ENCODE results near the gene SMAD4. TPM values are rescaled to one million over a fixed set of nuclear protein-coding genes. Genes with fewer than 3 reads are reported as not detected.

The SMAD4 gene
- total RNA-seq, 2 experiments from 2014 or later, result 80.3 to 83.8 TPM

DNA sequence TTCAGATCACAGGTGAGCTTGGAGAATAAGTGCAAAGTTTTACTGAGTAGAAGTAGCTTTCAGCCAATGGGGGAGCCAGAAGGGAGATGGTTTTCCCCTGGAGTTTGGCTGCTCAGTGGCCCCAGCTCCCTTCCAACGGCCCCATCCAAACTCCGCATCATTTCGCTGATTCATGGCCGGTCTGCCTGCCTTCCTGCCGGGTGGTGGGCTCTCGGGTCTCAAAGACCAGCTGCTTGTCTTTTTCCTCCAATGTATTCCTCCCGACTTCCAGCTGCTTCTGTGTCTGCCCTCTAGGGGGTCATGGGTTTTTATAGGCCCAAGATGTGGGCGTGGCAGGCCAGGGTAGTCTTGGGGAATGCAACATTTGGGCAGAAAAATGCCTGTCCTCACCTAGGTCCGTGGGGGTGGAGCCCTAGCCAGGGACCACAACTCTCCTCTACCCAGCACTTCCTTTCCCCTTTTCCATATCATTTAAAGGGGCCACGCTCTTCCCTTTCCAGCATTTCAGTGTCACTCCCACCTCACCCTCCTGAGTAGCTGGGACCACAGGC is 94.0 kb downstream of the SMAD4 start:
- no peak overlapping the region for H3K4me3 Mint-ChIP-seq
- H3K27ac Mint-ChIP-seq, result no peak overlapping the region
- peaks cover 3% of the 10 kb centered on the region for H3K9me3 Mint-ChIP-seq
- DNase-seq, result no peak
- POLR2A ChIA-PET, result no interaction called here
- no peaks in the 10 kb centered on the region for H3K4me1 Mint-ChIP-seq
- CTCF ChIA-PET, result no interaction called here
- H3K36me3 Mint-ChIP-seq (ENCODE audit: low read depth), result no peaks in the 10 kb centered on the region
- no peaks in the 10 kb centered on the region for H3K27me3 Mint-ChIP-seq

DNA sequence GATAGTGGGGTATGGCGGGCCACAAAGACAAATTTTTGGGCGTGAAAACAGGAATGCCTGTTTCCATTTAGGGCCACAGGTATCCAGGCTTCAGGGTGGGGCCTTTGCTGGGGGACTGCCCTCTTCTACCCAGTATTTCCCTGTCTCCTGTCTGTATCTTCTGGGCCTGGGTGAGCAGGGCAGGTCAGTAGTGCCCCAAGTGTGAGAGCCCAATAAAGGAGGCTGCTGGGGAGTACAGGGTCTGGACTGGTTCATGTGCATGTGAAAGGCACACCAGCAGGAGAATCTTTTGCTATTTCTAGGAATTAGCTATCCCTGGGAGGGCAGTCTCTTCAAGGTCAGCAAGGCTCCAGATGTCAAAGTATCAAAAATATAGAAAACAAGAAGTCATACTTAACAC is 96.0 kb downstream of the SMAD4 start:
- ChIA-PET POLR2A (no interaction called here), CTCF (no interaction called here)
- no peak for DNase-seq
- Mint-ChIP-seq H3K9me3 (no peaks in the 10 kb centered on the region), H3K27ac (no peak overlapping the region), H3K27me3 (no peaks in the 10 kb centered on the region), H3K4me3 (no peak overlapping the region), H3K36me3 (ENCODE audit: low read depth) (no peaks in the 10 kb centered on the region), H3K4me1 (no peaks in the 10 kb centered on the region)

DNA sequence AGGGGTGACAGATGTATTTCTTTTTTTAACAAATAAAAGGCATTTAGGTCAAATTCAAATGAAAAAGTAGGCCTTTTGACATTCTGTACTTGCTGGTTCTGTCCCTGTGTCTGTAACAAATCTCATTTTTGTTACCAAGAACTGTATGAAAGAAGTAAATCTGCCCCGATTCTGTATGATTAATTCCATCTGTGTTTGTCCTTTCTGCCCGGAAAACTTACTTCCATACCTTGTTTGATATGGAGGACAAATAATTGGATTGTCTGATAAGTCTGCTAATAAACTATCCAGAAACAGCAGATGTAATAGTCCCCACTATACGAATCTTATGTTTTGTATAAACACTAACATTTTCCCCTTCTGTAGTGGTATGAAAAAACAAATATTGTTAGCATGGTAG is 97.7 kb downstream of the SMAD4 start:
- Mint-ChIP-seq H3K4me3 (no peak overlapping the region), H3K27me3 (no peaks in the 10 kb centered on the region), H3K36me3 (ENCODE audit: low read depth) (no peaks in the 10 kb centered on the region), H3K27ac (no peak overlapping the region), H3K9me3 (no peaks in the 10 kb centered on the region), H3K4me1 (no peaks in the 10 kb centered on the region)
- DNase-seq, result no peak
- ChIA-PET POLR2A (no interaction called here), CTCF (no interaction called here)

DNA sequence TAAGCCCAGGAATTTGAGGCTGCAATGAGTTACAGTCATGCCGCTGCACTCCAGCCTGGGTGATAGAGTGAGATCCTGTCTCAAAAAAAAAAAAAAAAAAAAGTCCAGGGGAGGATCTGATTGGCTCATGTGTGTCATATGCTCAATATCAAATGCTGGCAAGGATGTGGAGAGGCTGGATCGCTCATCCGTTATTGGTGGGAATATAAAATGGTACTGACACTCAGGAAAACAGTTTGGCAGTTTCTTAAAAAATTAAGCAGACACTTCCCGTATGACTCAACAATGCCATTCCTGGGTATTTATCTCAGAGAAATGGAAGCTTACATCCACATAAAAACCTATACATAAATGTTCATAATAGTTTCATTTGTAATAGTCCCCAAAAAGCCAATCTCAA is 98.5 kb downstream of the SMAD4 start:
- H3K9me3 Mint-ChIP-seq, result no peaks in the 10 kb centered on the region
- H3K4me1 Mint-ChIP-seq, result no peaks in the 10 kb centered on the region
- DNase-seq, result no peak
- no peak overlapping the region for H3K27ac Mint-ChIP-seq
- ChIA-PET POLR2A (no interaction called here), CTCF (interaction anchor here (1.0 kb wide), 1 partner anchor 18 kb away, joined by 5 read pairs; no protein-coding TSS in a partner anchor)
- no peaks in the 10 kb centered on the region for H3K27me3 Mint-ChIP-seq
- H3K4me3 Mint-ChIP-seq, result no peak overlapping the region
- no peaks in the 10 kb centered on the region for H3K36me3 Mint-ChIP-seq (ENCODE audit: low read depth)

DNA sequence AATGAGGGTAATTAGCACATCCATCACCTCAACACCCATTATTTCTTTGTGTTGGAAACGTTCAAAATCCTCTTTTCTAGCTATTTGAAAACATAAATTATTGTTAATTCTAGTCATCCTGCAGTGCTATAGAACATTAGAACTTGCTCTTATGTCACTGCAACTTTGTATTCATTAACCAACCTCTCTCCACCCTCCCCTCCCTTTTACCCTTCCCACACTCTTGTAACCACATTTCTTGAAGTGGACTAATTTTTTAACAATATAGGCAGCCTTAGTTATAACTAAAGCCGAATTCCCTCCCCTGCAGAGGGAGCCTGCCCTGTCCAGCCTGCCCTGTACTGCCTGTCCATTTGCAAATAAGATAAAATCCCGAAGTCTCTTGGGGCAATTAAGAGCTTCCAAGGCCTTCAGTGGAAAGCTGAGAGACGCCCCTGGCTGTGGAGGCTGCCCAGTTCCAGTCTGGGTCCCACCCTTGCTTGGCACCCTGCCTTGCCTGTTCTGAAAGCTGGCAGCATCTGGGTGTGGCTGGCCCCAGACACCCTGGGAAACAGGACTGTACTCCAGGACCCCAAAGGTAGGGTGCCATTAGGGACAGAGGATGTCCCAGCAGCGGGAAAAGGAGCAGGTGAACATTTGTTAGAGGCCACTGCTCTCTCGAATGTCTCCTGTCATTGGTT is 102.4 kb downstream of the SMAD4 start:
- Mint-ChIP-seq H3K9me3 (no peaks in the 10 kb centered on the region), H3K36me3 (ENCODE audit: low read depth) (no peaks in the 10 kb centered on the region), H3K27me3 (no peaks in the 10 kb centered on the region), H3K4me3 (no peak overlapping the region), H3K27ac (no peak overlapping the region), H3K4me1 (no peaks in the 10 kb centered on the region)
- CTCF ChIA-PET, result no interaction called here
- POLR2A ChIA-PET, result no interaction called here
- no peak for DNase-seq

DNA sequence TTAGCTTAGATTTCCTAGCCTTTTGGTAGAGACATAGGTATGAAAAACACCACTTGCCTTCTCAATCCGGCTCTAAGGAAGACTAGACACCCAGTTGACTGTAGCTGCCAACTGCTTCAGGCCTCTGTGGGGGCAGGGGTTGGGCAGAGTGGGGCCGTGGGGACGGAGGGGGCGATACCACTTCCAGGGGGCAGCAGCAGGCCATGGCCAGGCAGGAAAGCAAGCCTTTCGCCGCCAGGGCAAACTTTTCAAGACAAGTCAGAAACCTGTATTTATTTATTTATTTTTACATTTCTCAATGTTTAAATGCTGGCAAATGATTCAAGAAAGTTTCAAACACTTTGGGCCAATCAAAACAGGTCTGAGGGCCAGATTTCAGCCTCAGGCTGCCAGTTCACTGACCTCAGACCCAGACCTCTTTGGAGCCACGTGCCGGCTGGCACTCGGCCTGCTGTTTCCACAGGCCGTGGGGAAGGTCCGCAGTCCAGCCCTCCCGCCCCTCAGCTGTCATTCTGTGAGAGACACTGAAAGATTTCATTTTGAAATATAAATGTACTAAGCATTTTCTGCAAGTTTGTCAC is 103.7 kb downstream of the SMAD4 start:
- ChIA-PET CTCF (no interaction called here), POLR2A (no interaction called here)
- Mint-ChIP-seq H3K27ac (no peak overlapping the region), H3K4me1 (no peaks in the 10 kb centered on the region), H3K9me3 (no peaks in the 10 kb centered on the region), H3K27me3 (no peaks in the 10 kb centered on the region), H3K36me3 (ENCODE audit: low read depth) (no peaks in the 10 kb centered on the region), H3K4me3 (no peak overlapping the region)
- DNase-seq, result no peak

Other genes with a start within 250 kb of the SMAD4 start
- gene MRO, start 210.2 kb upstream of the SMAD4 start, total RNA-seq, result not detected
- 10 to 100 TPM; 71.8 to 73.6 TPM for gene ME2, start 151.1 kb upstream of the SMAD4 start, total RNA-seq
- gene ELAC1, start 62.2 kb upstream of the SMAD4 start, total RNA-seq, result 1 to 10 TPM; 5.9 to 7.3 TPM
- gene MEX3C, start 167.5 kb downstream of the SMAD4 start, total RNA-seq, result 10 to 100 TPM; 55.4 to 62.6 TPM

All from activated CD4-positive, alpha-beta memory T cell treated with anti-CD3 and anti-CD28 coated beads, Interleukin-2, amount 10 ng/mL, durations not matched to agents 7 days and 5 days (primary cell).